CD4-positive, alpha-beta T cell treated with Interleukin-4 for 4 hours (primary cell): ENCODE results near the gene TEKT2.

Experiments
- DNase-seq: peaks from one replicate; pipeline ENCODE4 v3.0.0-alpha.2; 2020

Gene TEKT2

DNA sequence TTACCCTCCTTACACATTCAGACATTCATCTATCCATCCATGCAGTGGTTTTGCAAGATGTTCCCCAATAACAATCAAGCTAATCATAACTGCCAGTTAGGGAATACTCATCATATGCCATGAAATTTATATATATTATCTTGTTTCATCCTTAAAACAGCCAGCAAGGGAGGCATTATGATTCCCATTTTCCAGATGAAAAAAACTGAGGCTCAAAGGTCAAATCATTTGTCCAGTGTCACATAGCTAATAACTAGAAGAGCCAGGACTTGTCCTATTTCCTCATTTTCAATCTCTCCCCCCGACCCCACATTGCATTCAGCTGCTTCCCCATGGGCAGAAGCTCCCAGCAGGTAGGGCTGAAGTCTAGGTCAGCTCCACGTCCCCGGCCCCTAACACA is 48.1 kb downstream of the TEKT2 start:
- no peak for DNase-seq

DNA sequence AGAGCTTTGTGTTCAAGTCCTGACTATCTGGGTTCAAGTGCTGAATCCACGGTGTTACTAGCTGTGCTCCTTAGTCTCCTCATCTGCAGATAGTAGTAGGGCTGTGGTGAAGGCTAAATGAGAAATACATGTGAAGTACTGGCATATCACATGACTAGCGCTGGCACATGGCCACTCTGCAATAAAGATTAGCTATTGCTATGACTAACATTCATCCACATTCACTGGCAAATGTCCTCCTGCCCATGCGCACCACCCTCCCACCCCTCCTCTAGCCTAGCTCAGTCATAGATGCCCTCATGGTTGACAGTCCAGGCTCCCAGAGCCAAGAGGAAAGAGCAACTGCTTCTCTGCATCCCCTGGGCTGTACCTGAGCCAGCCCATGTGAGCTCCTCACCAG is 49.6 kb downstream of the TEKT2 start:
- DNase-seq, result no peak

DNA sequence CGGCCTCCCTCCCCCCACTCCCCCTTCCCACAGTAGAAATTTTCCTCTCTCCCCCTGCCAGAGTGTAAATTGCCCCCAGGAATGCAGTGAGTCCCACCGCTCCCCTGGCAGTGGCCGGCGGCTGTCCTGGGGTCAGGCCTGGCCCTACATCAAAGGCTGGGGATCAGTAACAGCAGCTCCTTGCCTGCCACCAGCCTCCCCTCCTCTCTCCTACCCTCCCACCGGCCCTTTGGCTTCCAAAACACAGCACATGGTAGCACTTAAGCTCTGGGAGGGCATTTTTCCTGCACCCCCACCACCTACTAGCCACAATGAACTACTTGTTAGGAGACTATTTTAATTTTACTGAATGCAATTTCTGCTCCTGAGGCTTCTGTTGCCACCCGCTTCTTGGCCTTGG is 50.1 kb downstream of the TEKT2 start:
- no peak for DNase-seq

DNA sequence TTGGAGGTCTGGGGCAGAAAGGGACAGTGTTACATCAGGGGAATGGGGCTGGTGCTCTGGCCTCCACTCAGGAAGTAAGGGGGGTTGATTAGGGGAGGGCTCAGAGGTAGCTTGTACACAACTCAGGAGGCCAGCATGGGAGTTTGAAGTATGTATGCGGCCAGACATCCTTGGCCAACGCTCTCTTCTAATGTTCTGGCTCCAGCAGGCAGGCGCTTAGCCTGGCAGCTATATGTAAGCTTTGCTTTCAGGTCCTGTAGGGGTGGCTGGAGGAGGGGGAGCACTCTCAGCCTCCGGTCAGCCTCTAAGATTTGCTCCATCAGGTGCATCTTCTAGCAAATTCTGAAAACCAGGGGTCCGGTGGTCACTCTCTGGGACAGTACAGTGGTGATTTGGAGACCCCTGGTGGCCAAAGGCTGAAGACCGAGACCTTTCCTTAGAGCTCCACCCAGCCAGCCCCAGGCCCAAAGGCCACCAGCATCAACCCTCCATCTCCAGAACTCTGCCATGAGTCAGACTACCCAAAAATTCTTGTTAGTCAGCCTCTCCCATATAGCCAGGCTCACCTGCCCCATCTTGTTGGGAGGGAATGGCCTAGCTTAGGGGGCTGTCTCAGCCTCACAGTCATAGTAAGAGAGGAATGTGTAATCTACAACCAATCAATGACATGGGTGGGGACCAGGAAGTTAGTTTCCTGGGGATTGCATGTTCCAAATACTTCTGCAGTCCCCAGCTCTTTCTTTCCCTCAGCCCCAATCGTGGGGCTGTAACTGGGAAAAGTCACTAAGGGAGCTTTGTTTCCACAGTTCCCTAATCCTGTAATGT is 50.8 kb downstream of the TEKT2 start:
- DNase-seq, result no peak

DNA sequence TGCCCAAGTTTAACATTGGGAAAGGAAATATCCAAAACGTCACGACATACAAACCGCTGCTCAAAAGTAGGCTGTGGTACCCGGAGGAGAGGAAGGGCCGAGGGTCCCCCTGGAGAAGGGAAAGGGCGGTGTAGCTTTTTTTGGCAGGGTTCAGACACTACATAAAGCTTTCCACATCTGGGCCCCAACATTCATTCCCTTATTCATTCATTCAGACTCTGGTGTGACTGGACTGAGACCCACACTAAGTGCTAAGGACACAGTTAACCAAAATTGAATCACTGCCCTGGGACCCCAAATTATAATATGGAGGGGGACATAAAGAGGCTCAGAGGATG is 51.4 kb downstream of the TEKT2 start:
- DNase-seq, result no peak

DNA sequence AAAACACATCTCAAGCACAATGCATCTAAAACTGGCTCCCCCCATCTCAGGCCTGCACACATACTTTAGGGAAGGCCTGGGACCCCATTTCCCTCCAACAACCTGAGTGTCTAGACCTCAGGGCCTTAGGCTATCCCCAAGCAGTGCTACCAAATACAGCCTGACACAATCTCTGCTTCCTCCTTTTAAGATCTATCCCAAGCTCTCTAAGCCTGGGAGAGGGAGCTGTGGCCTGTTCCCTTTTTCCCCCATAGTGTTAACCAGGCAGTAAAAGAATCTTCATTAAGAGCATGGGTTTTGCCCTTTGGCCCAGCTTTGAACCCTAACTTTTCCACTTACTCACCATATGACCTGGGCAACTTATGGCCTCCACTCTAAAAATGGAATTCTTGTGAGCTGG is 51.9 kb downstream of the TEKT2 start:
- no peak for DNase-seq

DNA sequence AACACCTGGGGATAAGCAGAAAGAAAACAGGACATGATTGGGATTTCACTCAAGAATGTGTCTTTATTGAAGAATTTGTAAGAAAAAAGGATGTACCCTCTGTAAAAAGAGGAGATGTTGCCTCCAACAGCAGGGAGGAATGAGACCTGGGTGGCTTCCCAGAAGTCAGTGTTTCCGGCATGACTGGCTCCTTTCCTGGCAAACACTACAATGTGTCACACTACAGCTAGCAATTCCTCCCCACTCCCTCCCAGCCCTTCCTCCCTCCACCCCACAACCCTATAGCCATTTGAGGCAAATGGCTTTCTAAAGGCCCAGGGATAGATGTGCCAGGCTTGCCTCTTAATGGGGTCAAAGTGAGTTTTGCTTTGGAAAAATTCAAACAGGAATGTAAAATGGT is 52.6 kb downstream of the TEKT2 start:
- no peak for DNase-seq

DNA sequence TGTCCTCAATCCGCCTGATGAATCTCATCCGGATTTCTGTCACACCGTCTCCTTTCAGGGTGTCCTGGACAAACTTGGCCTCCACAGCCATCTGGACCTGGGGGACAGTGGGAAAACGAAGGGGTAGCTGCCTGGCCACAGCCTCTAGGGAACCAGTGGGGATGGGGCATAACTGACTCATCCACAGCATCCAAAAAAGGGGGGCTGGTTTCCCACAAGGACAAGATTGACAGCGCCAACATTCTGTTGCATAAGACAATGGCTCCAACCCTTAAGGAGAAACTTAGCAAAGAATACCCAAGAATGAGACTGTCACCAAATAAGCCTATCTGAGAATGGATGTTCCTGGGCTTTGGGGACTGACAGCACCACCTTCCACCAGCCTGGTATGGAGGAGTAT is 53.3 kb downstream of the TEKT2 start:
- DNase-seq, result no peak

DNA sequence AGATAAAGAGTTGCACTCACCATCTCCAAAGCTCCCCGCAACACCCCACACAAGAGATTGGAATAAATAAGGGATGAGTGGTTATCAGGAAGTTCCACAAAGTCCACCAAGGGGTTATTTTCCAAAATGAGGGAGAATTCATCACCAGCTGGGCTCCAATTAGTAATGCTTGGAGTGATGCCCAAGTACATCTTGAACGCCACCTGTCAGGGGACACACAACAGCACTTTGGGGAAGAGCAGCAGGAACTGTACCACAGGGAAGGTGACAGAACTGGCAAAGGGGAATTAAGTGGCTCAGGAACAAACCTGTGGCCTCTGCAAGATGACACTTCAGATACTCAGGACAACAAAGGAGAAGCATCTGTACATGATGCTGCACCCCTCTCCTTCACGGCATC is 53.9 kb downstream of the TEKT2 start:
- no peak for DNase-seq
